GM18861 (cell line): ENCODE data around the gene EPS15.
A peak's percentile ranks its signal among the peaks of the same experiment; 100 is the strongest.
"Not testable (repeated sequence)": the region's sequence is repeated elsewhere in the genome, so short reads cannot be mapped to it uniquely, and the experiment has no call there.

Source experiments
- ATAC-seq: cut with Tn5 transposase; IDR thresholded peaks from one replicate; pipeline ENCODE4 v1.9.1; 2021; ENCODE audit not compliant: unreplicated experiment

Gene EPS15

GRCh38 chr1:51343624-51344023 is 175.4 kb downstream of the EPS15 start:
- ATAC-seq, result no peak

- no peak for ATAC-seq
Observed at GRCh38 chr1:51342591-51343206, 176.4 kb downstream of the EPS15 start.

DNA sequence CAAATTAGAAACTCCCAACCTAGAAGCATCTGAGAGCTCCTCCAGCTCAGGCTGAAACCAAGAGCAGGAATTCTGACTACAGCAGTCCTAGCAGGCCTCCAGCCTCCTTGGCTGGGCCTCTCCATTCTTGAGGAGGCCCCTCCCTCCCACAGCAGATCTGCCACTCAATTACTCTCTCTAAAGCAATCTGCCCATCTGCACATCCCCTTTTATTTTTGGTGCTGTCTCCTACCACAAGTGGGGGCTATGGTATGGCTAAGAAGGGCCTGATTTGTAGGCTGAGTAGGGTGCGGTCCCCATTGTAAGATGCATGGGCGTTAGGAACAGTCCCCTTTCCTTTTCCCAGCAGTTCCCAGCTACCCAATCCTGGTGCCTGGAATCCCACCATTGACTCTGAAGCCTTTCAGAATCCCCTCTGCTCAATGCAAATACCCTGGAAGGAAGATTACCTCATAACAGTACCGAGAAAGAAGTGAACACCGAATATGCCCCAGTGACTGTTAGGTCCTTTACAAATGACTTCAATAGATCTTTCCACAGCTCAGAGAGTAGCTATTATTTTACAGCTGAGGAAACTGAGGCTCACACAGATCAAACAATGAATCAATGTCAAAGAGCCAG is 177.1 kb downstream of the EPS15 start:
- ATAC-seq, result peak; percentile 66

DNA sequence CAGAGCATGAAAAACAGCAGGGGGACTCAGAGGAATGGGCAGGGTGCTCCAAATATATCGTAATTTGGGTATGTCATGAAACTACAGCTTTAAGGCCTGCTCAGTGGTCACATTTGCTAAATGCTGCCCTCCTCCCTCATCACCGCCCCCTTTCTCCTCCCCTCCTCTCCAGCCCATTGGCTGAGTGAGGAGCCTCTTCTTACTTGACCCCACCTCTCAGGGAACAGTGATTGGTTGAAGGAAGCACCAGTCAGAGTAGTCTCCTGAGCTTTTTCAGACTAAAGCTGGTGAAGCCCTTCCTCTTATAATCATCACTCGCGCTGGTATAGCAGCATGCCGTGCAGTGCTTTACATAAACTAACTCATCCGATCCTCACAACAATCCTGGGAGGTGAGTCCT is 178.7 kb downstream of the EPS15 start:
- no peak for ATAC-seq

GRCh38 chr1:51336711-51337110 is 182.4 kb downstream of the EPS15 start:
- ATAC-seq, result no peak

GRCh38 chr1:51336004-51336403 is 183.1 kb downstream of the EPS15 start:
- ATAC-seq, result no peak

DNA sequence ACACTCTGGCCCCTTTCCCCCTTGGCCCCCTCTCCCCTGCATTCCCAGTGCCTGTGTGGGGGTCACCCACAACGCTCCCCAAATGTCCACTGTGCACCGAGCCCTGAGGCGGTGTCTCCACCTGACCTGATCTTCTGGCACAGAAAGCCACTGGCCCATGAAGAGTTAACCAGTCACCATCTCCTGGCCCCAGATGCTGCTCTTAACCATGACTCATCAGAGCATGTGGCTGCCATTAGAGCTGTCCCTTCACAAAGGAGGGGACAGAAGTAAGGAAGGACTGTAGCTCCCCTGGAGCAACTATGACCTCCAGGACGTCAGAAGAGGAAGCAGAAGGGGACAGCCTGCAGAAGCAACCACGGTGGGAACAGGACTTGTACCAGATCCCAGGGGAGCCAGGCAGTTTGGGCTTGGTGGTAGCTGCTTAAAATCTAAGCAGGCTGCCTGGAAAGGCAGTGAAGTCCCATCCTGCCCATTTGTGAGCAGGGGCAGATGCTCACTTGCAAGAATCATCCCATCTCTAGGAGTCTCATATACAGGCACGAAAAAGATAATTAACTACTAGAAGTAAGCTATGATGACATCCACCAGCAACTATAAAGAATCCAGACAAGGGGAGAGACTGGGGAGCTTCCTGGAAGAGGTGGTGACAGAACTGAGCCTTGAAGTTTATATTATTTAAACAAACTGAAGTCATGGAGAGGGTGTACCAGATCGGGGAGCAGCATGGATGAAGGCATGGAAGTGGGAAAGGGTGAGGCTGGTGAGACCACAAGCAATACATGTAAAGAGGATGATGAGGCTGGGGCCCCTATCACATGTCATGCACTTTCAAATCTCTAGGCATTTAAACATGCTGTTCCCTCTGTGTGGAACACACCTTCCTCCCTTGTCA is 187.6 kb downstream of the EPS15 start:
- ATAC-seq, result peak; percentile 73

- no peak for ATAC-seq
Observed at GRCh38 chr1:51330331-51331201, 188.5 kb downstream of the EPS15 start, which contains the start of gene TTC39A. TTC39A (minus strand) TSS chr1:51330562; CDS start chr1:51330477, 85 bp downstream.

DNA sequence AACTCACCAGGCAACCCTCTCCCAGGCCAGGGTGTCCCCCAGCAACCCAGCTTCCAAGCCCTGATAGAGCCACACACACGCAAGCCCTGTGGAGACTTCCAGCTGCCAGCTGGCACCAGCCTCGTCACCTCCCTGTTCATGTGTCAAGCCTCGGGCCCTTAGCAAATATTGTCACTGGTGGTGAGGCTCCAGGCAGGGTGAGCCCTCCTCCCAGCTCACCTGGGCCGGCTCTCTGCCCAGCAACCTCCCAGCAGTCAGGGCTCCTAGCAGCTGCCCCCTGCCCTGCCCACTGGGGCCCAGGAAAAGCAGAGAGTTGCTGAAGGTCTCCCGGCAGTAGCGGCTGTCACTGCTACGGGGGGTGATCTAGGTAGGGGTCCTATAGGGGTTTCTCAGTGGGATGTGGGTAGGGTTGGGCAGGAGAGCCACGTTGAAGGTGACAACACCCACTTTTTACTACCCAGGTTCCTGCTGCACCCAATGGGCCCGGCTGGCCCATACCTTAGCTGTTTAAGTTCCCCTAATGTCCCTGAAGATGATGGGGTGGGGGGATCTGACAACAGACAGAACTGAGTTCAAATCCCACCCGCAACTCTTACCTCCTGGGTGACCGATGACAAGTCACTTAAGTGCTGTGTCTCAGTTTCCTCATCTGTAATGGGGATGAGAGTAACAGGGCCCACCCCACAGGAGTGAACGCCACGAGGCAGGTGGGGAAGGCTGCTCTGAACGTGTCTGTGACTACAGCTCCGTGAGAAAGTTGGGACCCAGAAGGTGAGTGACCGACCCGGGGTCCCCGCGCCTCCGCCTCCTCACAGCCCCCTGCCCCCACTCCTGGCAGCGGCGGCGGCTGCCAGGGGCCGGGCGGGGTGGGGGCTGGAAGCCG is 189.4 kb downstream of the EPS15 start:
- ATAC-seq, result no peak

DNA sequence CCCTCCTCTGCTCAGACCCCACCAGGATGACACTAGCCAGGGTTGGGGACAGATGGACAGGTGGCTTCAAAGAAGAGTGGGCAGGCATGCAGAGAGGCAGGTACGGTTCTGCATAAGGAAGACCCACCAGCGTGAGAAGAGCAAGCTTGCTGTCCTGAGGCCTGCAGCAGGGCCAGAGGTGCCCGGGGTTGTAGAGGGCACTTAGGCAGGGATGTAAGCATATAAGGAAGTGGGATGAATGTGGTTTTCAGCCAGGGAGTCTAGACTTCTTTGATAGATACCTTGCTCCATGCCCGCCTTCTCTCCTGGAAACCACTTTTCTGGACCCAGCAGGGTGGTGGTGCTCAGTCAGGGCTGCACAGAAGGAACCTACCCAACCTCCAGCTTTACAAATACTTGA is 190.1 kb downstream of the EPS15 start:
- no peak for ATAC-seq

- ATAC-seq, result no peak
Observed at GRCh38 chr1:51328279-51328678, 190.8 kb downstream of the EPS15 start.

DNA sequence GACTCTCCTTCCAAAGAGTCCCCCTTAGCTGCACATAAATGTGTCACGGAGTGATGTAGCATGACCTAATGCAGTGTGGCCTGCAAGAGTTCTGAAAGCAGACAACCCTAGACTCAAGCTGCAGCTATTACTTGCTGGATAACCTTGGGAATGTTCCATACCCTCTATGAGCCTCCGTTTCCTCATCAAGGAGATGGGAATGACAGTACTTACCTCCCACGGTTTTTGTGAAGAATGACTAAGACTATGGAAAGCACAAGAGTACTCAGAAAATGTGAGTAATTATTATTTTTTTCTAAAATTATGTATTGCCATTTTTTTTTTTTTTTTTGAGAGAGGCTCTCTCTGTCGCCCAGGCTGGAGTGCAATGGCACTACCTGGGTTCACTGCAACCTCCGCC is 191.7 kb downstream of the EPS15 start:
- ATAC-seq, result no peak

DNA sequence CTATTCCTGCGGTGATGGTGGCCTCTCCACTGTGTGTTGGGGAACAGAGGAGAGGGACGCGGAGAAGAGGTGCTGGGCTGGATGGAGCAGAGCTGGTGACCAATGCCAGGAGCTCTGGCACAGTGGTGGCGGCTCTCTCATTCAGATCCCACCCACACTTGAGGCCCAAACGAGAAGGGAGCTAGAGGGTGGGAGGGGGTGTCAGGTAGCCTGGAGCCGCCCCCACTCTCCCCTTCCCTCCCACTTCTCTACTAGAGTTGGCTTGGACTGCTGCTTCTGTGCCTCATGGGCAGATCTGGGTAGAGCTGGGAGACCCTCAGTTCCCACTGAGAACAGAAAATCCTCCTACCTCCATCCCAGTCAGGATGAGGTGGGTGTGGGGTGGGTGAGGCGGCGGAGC is 192.2 kb downstream of the EPS15 start:
- ATAC-seq, result no peak

DNA sequence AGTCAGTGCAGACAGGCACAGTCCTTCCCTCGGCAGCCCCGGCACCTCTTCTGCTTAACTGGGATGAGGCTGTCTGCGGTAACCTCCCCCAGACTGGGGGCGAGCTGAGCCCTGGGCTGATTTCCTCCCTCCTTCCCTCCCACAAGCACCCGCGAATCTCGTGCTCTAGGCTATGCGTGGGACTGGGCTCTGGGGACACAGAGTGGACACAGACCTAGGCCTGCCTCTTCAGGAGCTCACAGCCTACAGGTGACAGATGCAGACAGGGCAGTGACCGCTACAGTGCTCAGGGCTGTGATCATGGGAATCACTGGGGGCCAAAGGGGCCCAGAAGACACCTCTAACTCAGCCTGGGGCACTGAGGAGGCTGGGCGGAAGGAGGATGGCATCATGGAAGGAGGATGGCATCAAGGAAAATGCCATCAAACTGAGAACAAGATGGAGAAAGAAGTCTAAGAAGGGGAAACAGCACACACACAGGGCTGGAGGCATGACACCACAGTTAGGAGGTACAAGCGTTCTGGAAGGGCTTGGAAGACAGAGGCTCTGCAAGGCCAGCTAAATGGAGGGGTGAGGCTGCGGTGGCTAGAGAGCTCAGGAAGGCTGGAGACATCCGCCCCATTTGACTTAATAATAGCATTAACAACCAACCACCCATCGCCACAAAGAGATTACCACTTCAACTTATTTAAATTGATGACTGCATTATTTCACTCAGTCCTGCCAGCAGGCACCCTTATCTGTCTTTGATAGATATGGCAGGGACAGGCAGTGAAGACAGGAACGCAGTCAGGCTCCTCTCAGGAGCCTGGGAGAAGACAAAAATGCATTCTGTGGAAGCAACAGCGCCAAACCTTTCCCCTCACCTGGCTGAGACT is 192.9 kb downstream of the EPS15 start:
- no peak for ATAC-seq

- ATAC-seq, result no peak
Observed at GRCh38 chr1:51325391-51325790, 193.7 kb downstream of the EPS15 start.

GRCh38 chr1:51325011-51325385 is 194.1 kb downstream of the EPS15 start:
- ATAC-seq, result not testable (repeated sequence)

DNA sequence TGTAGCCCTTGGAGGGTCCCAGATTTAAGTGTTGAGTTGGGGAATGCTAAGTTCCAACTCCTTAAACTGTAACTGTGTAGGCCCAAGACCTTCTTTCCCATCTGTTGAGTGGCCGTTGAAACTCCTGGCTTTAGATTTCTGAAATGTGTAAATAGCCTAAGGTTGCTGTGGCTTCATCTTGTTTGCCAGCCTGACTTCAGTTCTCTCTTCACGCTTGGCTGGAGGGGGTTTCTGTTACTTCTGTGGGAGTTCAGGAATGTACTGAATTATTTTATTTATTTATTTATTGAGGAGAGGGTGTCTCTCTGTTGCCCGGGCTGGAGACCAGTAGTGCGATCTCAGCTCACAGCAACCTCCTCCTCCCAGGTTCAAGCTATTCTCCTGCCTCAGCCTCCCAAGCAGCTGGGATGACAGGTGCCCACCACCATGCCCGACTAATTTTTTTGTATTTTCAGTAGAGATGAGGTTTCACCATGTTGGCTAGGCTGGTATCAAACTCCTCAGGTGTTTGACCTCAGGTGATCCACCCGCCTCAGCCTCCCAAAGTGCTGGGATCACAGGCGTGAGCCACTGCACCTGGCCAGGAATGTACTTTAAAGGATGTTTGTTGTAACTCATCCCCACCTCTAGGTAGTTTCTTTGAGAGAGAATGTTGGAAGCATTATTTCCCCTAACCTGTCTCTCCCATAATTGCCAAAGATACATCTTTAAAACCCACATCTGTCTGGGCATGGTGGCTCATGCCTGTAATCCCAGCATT is 194.6 kb downstream of the EPS15 start:
- no peak for ATAC-seq

DNA sequence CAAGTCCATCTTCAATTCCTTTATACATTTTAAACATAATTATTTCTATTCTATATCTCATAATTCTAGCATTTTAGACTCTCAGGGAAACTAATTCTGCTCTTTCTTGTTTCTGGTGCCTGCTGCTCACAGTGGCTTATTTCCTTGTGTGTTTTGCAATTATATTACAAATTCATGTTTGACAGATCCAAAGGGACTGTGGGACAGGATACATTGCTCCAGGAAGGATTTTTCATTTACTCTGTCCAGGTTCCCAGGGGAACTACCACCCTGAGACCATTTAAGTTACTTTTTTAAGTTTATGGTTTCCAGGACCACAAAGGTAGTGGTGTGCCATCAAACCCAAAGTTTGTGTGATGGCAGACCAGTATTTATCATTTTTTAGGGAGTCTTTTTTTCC is 195.3 kb downstream of the EPS15 start:
- ATAC-seq, result no peak
